Renal pelvis (tissue), 4 donors: ENCODE data around the gene MAML3. TPM values are rescaled to one million over a fixed set of nuclear protein-coding genes. Genes with fewer than 3 reads are reported as not detected.

Source experiments
- DNase-seq: peaks from one replicate; pipeline ENCODE4 v3.0.0-alpha.2; 2013
- polyA plus RNA-seq, 3 donors: library from polyadenylated mRNA; unstranded; fragments of 120-200 nt; gene quantifications; one replicate each; pipeline ENCODE4 v1.2.1, GENCODE V29; 2013; ENCODE audit not compliant: insufficient read length in 3 of 3

Gene MAML3
- polyA plus RNA-seq, 3 donors: 17.5 to 20.3 (median 17.6) TPM

- DNase-seq: no peak
Observed at GRCh38 chr4:140127422-140127821, 26.6 kb downstream of the MAML3 start.

- DNase-seq: no peak
Observed at GRCh38 chr4:140126261-140126660, 27.7 kb downstream of the MAML3 start.

- no peak for DNase-seq
Observed at GRCh38 chr4:140125374-140125773, 28.6 kb downstream of the MAML3 start.

- no peak for DNase-seq
Observed at GRCh38 chr4:140123666-140124377, 30.2 kb downstream of the MAML3 start.

GRCh38 chr4:140122891-140123290, 31.1 kb downstream of the MAML3 start:
- no peak for DNase-seq

- no peak for DNase-seq
Observed at GRCh38 chr4:140121646-140122045, 32.3 kb downstream of the MAML3 start.

GRCh38 chr4:140118931-140119640, 34.9 kb downstream of the MAML3 start:
- DNase-seq: no peak

GRCh38 chr4:140117947-140118346, 36.0 kb downstream of the MAML3 start:
- DNase-seq: no peak

- no peak for DNase-seq
Observed at GRCh38 chr4:140116442-140117104, 37.4 kb downstream of the MAML3 start.

GRCh38 chr4:140115140-140115539, 38.8 kb downstream of the MAML3 start:
- DNase-seq: no peak

- no peak for DNase-seq
Observed at GRCh38 chr4:140113653-140114052, 40.3 kb downstream of the MAML3 start.

GRCh38 chr4:140112576-140112975, 41.4 kb downstream of the MAML3 start:
- DNase-seq: no peak

GRCh38 chr4:140111256-140111655, 42.7 kb downstream of the MAML3 start:
- DNase-seq: no peak

- no peak for DNase-seq
Observed at GRCh38 chr4:140110542-140111215, 43.3 kb downstream of the MAML3 start.

GRCh38 chr4:140109737-140110136, 44.2 kb downstream of the MAML3 start:
- no peak for DNase-seq

GRCh38 chr4:140109292-140109691, 44.7 kb downstream of the MAML3 start:
- DNase-seq: no peak

GRCh38 chr4:140108713-140109230, 45.2 kb downstream of the MAML3 start:
- no peak for DNase-seq

GRCh38 chr4:140108243-140108642, 45.7 kb downstream of the MAML3 start:
- DNase-seq: no peak

GRCh38 chr4:140106289-140106844, 47.6 kb downstream of the MAML3 start:
- DNase-seq: no peak

- no peak for DNase-seq
Observed at GRCh38 chr4:140105436-140105835, 48.5 kb downstream of the MAML3 start.

GRCh38 chr4:140103676-140104075, 50.3 kb downstream of the MAML3 start:
- no peak for DNase-seq

GRCh38 chr4:140102421-140102820, 51.6 kb downstream of the MAML3 start:
- no peak for DNase-seq
